Tibial artery (tissue), 4 donors: ENCODE measurements around the gene ASCC1.
"Not testable (repeated sequence)": the region's sequence is repeated elsewhere in the genome, so short reads cannot be mapped to it uniquely, and the experiment has no call there.

Experiments used
- DNase-seq, 2 donors: peaks; one replicate each; pipeline ENCODE4 v3.0.0-alpha.2; 2019
- H3K27ac ChIP-seq, 2 donors: fragments of 200-600 bp; sonication (generic) in 1 of 2; 1 replicate in 1 of 2; 2 replicates in 1 of 2; pipeline ENCODE4 v1.5.1; 2018 to 2019; ENCODE audit warnings: mild to moderate bottlenecking in 1 of 2
- H3K27me3 ChIP-seq, 2 donors: fragments of 200-600 bp; sonication (generic) in 1 of 2; one replicate each; pipeline versions ENCODE4 v1.5.1 to v1.6.0; 2016 to 2019
- H3K36me3 ChIP-seq, 3 donors: fragments of 200-600 bp; sonication (generic) in 2 of 3; one replicate each; pipeline ENCODE4 v1.5.1; 2016 to 2019; ENCODE audit warnings: mild to moderate bottlenecking in 2 of 3
- H3K4me1 ChIP-seq, 4 donors: fragments of 200-600 bp; sonication (generic) in 2 of 4; 1 replicate in 3 of 4; 2 replicates in 1 of 4; pipeline ENCODE4 v1.5.1; 2016 to 2019
- H3K4me3 ChIP-seq, 2 donors: fragments of 200-600 bp; sonication (generic) in 1 of 2; 1 replicate in 1 of 2; 2 replicates in 1 of 2; pipeline ENCODE4 v1.5.1; 2018 to 2019; ENCODE audit warnings: mild to moderate bottlenecking in 2 of 2
- H3K9me3 ChIP-seq, 3 donors: fragments of 200-600 bp; sonication (generic) in 1 of 3; one replicate each; pipeline ENCODE4 v1.5.1; 2016 to 2019
- CTCF ChIP-seq, 2 experiments: fragments of 200-600 bp in 1 of 2; fragments of 450-650 bp in 1 of 2; IDR thresholded peaks; one replicate each; pipeline ENCODE4 v1.5.1; 2017 to 2019; ENCODE audit warnings: antibody characterized with exemption in 2 of 2, mild to moderate bottlenecking in 1 of 2, moderate library complexity in 1 of 2
- intact Hi-C: fragments of 100-400 bp; cut with DNase I; formaldehyde crosslinking; loops from one replicate; pipeline ENCODE4 v1.15.0; 2023; ENCODE audit warnings: low total_unique reads

Gene ASCC1

DNA sequence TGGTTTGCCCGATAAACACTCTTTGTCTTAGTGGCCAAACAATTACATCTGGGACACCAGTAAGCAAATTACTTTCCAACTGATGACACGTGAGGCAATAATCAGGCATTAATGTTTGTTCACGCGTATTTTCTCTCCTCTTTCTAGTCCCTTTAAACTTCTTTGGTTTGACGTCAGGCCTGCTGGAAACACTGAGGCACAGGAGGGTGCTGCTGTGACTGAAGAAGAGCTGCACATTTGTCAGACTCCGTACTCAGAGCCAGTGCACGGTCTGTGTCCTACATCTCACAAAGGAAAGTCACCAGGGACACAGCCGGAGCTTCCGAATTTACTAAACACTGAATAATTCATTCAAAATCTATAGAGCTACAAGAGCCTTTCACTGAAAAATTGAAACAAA, 57.9 kb downstream of the ASCC1 start:
- H3K36me3 ChIP-seq: peaks cover 9 to 15% (median 12%) of the 10 kb centered on the region in 3 donors
- no peaks in the 10 kb centered on the region for H3K9me3 ChIP-seq
- H3K4me3 ChIP-seq: no peak overlapping the region
- H3K27me3 ChIP-seq: no peaks in the 10 kb centered on the region
- H3K4me1 ChIP-seq: no peaks in the 10 kb centered on the region
- no peak overlapping the region for H3K27ac ChIP-seq
- DNase-seq: no peak
- TF ChIP-seq CTCF (IDR thresholded peaks at IDR 0.05): no peak
- intact Hi-C loops: no loop called here

DNA sequence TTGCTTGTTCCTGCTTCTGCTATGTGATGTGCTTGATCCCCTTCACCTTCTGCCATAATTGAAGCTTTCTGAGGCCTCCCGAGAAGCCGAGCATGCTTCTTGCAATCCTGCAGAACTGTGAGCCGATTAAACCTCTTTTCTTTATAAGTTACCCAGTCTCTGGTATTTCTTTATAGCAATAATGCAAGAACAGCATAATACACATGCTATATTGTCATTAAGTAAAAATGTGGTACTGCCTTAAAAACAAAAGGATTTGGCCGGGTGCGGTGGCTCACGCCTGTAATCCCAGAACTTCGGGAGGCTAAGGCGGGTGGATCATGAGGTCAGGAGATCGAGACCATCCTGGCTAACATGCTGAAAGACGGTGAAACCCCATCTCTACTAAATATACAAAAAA, 59.9 kb downstream of the ASCC1 start:
- intact Hi-C loops: no loop called here
- no peaks in the 10 kb centered on the region for H3K27me3 ChIP-seq
- H3K27ac ChIP-seq: no peak overlapping the region
- DNase-seq: no peak
- H3K36me3 ChIP-seq: peaks cover 9 to 12% (median 12%) of the 10 kb centered on the region in 3 donors
- no peaks in the 10 kb centered on the region for H3K9me3 ChIP-seq
- H3K4me3 ChIP-seq: no peak overlapping the region
- H3K4me1 ChIP-seq: no peaks in the 10 kb centered on the region
- TF ChIP-seq CTCF (IDR thresholded peaks at IDR 0.05): no peak

- Histone ChIP-seq H3K4me1 (peaks cover 0 to under 1% (median 0%) of the 10 kb centered on the region in 4 donors), H3K27me3 (no peaks in the 10 kb centered on the region), H3K27ac (no peak overlapping the region), H3K9me3 (no peaks in the 10 kb centered on the region), H3K4me3 (no peak overlapping the region), H3K36me3 (no peaks in the 10 kb centered on the region)
- TF ChIP-seq CTCF (IDR thresholded peaks at IDR 0.05): no peak
- DNase-seq: no peak
- intact Hi-C loops: no loop called here
These were observed 63.8 kb downstream of the ASCC1 start for GRCh38 chr10:72152286-72152685.

- H3K27ac ChIP-seq, H3K36me3 ChIP-seq, H3K4me3 ChIP-seq, DNase-seq, H3K4me1 ChIP-seq, intact Hi-C loops, H3K9me3 ChIP-seq, H3K27me3 ChIP-seq: not testable (repeated sequence)
These were observed 65.2 kb downstream of the ASCC1 start for GRCh38 chr10:72150746-72151478.

GRCh38 chr10:72147324-72147584, 68.8 kb downstream of the ASCC1 start:
- intact Hi-C loops, H3K9me3 ChIP-seq, DNase-seq, H3K36me3 ChIP-seq, H3K27me3 ChIP-seq, H3K4me3 ChIP-seq, H3K27ac ChIP-seq, H3K4me1 ChIP-seq: not testable (repeated sequence)

DNA sequence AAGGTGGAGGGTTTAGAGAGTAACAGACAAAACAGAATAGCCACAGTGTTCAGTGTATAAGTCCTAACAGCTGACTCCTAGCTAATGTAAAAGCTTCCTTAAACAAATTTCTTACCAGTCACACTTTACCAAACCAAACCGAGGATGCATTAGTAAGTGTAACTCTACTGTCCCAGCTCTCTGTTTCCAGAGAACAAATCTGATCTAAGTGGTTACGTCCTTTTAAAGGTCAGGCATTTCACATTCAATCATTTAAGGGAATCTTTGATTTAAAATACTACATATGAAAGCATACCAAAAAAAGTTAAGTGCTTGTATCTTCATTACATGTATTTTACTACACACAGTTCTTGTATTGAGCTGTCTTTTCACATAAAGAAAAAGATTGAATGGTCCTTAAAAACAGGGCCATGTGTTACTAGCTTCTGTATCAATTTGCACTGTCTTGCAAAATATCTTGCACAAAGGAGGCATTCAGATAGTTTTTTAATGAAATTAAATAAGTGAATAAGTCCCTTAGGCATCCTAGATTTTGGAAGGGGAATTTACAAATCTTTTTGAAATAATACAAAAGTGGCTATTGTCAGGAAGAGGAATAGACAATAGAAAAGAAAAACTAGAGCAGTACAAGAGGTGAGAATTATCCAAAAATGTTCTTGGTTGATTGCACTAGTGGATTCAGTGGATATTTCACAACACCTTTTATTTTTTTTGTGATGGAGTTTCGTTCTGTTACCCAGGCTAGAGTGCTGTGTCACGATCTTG, 69.3 kb downstream of the ASCC1 start:
- H3K27me3 ChIP-seq: no peaks in the 10 kb centered on the region
- peaks cover 0 to 4% (median 0%) of the 10 kb centered on the region in 4 donors for H3K4me1 ChIP-seq
- TF ChIP-seq CTCF (IDR thresholded peaks at IDR 0.05): no peak
- H3K27ac ChIP-seq: no peak overlapping the region
- H3K4me3 ChIP-seq: no peak overlapping the region
- H3K9me3 ChIP-seq: no peaks in the 10 kb centered on the region
- no peak for DNase-seq
- no peaks in the 10 kb centered on the region for H3K36me3 ChIP-seq
- intact Hi-C loops: no loop called here
